GM19239 (cell line): ENCODE measurements around the gene RASGRF1.
"Not testable (repeated sequence)": the region's sequence is repeated elsewhere in the genome, so short reads cannot be mapped to it uniquely, and the experiment has no call there.

Experiments used
- DNase-seq: peaks from one replicate; pipeline ENCODE4 v3.0.0; 2011; ENCODE audit warnings: low spot score; ENCODE audit not compliant: insufficient read length
- FAIRE-seq: peaks from 2 replicates; lab custom pipeline; 2011; peaks lifted over from hg19 to GRCh38; lab: Jason Lieb, UNC

The RASGRF1 gene

DNA sequence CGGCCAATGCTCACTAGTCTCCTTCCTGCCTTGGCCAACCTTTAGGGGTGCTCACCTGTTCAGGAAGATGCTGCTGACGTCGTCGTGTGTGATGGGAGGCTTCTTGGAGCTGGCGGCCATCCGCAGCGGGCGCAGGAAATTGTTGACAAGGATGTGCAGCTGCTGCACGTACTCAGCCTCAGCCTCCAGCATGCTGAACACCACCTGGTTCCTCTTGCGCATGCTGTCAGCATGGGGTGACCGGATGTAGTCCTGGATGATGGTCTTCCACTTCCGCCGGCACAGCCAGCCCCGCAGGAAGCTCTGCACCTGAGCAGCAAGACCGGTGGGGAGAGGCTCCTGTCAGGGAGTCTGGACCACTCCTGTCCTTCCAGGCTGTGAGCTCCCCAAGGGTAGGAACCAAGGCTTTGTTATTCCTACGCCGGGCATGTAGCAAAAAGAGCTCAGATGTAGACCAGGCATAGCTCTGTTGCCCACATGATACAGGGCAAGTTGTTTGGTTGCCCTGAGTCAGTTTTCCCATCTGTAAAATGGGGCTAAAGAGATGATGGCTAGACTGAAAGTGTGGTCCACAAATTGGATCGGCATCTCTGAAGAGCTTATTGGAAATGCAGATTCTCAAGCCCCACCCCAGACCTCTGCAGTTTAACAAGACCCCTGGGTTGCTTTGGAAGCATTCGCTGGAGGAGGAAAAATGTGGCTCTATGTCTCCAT lies 43.7 kb downstream of the RASGRF1 start:
- FAIRE-seq (no peak), DNase-seq (no peak)

DNA sequence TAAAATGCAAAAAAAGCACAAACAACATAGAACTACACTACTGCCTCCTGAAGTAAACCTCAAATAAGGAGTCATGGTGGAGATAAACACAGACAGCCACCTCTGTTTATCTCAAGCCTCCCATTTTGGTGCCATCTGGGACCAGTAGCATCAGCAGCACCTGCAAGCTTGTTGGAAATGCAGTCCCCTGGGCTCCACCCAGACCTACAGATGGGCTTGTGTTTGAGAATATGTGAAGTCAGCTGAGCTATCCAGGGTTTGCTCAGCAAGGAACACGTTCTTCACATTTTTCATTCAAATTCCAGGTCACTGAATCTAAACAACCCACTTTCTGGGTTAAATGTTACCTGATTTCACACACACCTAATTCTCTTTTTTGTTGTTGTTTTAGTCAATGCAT lies 45.5 kb downstream of the RASGRF1 start:
- FAIRE-seq (no peak), DNase-seq (no peak)

DNA sequence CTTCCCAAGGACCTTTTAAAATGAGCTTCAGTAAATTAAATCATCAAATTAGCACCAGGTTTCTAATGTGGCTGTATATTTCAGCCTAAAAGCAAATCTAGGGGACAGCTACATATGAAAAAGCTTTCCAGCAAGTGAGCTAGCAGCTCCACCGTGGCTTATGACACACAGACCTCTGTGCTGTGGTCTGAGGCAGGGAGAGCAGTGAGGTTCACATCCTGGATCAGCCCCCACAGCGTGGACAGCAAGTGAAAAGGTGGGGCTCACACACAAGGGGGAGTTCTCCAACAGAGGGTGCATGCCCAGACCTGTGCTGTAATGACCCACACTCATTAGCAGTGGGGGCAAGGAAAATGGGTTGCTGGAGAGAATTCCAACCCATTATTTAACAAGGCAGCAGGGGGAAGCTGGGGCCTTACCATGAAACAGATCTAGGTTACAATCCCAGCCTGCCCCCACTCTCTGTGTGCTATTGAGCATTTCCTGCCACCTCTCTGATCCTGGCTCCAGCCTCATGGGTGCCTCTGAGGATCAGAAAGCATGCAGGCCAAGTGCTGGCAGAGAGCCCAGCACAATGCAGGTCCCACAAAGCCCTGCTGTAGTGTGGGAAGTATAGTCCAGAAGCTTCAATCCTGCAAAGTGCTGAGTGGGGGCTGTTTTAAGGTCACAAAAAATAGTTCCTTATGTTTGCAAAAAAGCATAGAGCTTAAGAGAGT lies 48.2 kb downstream of the RASGRF1 start:
- FAIRE-seq (no peak), DNase-seq (no peak)

DNA sequence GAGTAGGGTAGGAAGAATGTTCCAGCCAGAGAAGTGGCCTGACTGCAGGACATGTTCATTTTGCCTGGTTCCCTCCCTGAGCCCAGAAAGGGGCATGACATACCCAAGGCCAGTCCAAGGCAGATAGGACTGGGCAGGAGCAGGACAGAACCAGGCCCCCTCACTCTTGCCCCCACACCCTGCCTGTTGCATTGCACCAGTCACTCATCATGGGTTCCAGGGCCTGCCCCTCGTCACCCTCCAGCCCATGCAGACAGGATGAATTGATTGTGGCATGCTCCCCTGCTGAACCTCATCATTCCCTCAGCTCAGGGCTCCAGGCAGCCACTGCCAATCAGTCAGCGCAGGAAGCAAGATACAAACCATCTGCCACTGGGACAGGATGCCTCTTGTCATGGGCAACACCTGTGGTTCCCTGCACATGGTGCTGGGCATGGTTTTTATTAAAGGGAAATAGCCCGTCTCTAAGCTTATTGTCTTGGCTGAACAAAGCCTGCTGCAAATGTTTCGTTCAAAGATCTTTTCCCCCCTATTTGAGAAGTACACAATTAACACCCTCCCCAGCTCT lies 48.9 kb downstream of the RASGRF1 start:
- DNase-seq (no peak), FAIRE-seq (no peak)

DNA sequence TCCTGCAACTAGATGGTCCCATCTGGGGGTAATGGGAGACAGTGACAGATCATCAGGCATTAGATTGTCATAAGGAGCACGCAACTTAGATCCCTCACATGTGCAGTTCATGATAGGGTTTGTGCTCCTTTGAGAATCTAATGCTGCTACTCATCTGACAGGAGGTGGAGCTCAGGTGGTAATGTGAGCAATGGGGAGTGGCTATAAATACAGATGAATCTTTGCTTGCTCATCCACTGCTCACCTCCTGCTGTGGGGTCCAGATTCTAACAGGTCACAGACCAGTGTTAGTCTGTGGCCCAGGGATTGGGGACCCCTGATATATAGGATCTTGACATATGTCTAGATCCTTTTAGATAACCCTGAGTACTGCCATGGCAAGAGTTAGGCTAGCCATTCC lies 52.7 kb downstream of the RASGRF1 start:
- FAIRE-seq (no peak), DNase-seq (no peak)

DNA sequence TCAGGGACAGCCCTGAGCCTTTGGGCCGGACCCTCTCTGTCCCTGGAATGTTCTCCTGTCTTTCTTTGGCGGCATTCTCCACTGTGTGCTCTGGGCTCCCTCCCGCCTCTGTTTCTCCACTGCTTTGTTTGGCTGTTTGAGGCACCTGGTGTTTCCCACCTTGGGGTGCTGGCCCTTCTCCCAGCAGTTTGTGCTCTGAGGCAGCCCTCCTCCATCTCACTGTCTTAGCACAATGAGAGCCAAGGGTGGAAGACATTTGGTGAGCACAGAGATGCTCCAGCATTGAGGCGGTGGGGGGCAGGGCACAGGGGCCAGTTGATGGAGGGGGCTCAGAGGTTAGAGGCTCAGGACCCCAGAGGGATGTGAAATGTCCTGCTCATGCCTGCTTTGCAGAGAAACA lies 54.3 kb downstream of the RASGRF1 start:
- no peak for DNase-seq
- no peak for FAIRE-seq

DNA sequence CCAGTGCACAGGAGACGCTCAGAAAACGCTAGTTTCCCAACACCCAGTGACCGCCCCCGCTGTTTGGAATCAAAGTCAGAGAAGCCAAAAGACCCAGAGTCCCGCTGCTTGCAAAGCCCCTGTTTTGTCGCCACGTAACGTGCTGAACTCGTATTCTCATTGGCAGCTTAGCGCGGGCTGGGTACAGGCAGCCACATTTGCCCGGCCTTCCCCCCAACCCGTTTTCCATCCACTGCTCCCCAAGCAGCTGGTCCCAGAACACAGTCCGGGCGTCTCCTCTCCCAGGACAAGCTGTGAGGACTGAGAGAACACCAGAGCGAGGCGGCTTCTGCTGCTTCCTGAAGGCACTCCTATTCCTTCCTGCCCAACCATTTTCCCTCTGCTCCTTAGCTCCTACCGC lies 54.8 kb downstream of the RASGRF1 start:
- FAIRE-seq (no peak), DNase-seq (no peak)

DNA sequence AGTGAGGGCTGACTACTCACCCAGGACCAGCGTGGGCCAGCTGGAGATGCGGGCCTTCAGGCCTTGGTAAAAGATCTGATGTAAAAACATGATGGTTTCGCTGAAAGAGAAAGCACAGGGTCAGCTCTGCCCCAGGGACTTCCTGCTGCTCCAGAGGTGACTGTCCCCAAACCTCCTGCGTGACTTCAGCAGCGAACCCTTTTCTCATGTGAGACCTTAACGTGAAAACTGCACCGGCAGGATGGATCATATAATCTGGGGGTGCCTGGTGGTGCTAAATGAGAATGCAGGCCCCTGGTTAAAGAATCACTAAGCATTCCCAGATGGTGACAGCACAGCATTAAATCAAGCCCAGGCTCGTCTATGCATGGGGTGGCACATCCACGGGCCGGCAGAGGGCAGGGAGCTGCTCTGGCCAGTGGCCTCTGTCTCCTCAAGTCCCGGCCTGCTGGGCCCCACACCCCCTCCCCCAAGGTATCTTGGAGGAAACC lies 55.4 kb downstream of the RASGRF1 start:
- FAIRE-seq, result peak; percentile 76

DNA sequence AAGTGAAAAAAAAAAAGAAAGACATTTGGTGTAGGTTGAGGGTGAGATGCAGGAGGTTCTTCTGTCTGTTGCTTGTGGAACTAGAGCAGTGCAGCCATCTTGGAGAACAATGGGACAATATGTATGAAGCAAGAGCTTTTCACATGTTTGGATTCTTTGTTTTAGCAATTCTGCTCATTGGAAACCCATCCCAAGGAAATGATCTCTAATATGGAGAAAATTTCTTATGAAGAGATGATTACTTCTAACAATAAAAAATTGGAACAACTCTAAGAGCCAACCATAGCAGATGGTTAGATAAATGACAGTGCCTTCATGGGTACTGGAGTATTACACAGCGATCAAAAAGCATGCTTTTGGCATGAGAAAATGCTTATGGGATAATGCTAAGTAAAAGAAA lies 56.3 kb downstream of the RASGRF1 start:
- FAIRE-seq (peak; percentile 66), DNase-seq (no peak)

More for the DNA sequence above, 55.4 kb downstream of the RASGRF1 start:
- DNase-seq, result peak; percentile 36

DNA sequence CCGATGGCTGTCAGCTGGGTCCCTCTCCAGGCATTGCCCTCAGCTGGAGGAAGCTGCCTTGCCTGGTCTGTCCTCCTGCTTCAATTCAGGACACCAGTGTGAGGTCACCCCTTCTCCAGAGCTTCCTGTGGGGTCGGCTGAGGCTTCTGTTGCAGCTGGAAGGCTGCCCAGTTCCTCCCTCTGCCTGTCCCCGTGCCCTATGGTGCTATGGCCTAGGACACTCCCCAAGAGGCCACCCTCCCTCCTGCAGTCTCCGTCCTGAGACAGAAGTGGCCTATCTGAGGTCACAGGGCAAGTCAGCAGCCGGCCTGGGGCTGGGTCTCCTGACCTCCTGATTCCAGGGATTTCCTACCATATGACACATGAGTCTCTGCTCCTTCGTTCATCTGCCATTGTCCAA lies 57.9 kb downstream of the RASGRF1 start:
- FAIRE-seq (no peak), DNase-seq (no peak)

DNA sequence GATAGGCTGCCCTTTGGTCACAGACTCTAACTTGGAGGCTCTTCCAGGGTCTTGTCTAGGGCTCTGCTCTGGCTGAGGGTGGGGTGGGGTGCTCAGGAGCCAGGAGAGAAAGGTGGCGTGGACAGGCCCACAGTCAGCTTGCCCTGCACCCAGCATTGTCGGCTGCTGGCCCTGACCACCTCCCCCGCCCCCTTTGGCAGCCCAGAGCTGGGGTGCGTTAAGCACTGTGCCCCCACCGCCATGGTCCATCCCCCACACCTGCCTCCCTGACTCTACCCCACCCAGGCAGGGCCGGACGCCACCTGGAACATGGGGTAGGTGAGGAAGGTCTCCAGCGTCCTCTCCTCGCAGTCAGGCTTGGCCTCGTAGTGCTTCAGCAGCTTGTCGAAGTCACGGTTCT lies 58.8 kb downstream of the RASGRF1 start:
- no peak for FAIRE-seq

DNA sequence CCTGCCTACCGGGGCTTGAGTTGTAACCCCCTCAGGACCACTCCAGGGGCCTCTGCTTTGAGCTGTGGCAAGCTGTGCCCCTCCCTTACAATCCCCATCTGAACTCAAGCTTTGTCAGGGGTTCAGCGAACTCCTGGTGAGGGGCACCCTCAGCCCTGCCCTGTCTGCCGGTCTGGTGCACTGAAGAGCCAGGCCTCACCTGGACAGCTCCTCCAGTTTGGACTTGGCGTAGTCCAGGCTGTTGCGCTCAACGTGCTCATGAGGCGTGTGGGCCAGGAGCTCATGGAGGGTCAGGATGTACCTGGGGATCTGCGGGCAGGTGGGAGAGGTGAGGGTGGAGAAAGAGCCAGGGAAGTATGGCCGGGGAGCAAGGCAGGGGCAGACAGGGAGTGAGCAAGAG lies 59.4 kb downstream of the RASGRF1 start:
- DNase-seq (no peak), FAIRE-seq (no peak)

More for the DNA sequence above, 58.8 kb downstream of the RASGRF1 start:
- no peak for DNase-seq

DNA sequence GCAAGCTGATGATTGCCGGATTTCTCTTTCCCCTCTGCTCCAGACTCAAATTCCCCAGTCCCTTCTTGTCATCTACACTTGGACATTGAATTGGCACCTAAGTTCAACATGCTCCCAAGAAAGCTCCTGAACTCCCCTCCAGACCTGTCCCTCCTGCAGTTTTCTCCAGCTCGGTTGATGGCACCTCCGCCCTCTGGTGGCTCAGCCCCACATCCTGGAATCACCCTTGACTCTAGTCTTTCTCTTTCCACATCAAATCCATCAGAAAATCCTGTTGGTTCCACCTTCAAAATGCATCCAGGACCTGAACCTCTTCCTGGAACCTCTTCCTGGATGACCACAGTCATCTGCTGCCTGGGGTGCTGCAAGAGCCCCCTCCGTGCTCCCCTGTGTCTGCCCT lies 60.1 kb downstream of the RASGRF1 start:
- FAIRE-seq (no peak), DNase-seq (no peak)

DNA sequence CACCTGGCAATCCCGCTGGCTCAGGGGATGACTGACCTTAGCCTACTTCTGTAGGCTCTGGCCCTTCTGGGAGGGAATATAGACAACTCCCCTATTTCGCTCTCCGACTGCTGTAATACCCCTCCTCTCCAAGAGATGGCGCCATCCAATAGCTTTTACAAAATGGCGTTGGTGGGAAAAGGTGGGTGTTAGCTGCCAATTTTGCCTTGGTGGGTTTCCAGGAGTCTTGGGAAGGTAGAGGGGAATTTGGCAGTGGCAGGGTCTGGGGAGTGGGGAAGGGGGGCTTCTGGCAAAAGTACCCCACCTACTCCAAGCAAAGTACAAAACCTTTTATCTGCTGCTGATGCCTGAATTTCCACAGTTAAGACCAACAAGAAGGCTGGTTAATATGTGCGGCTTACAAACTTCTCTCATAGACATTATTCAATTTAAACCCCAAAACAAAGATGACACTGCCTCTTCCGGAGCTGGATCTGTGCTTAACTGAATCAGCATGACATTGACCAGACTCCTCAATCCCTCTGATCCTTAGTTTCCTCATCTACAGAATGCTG lies 62.1 kb downstream of the RASGRF1 start:
- DNase-seq, result peak; percentile 53
- FAIRE-seq, result peak; percentile 66

DNA sequence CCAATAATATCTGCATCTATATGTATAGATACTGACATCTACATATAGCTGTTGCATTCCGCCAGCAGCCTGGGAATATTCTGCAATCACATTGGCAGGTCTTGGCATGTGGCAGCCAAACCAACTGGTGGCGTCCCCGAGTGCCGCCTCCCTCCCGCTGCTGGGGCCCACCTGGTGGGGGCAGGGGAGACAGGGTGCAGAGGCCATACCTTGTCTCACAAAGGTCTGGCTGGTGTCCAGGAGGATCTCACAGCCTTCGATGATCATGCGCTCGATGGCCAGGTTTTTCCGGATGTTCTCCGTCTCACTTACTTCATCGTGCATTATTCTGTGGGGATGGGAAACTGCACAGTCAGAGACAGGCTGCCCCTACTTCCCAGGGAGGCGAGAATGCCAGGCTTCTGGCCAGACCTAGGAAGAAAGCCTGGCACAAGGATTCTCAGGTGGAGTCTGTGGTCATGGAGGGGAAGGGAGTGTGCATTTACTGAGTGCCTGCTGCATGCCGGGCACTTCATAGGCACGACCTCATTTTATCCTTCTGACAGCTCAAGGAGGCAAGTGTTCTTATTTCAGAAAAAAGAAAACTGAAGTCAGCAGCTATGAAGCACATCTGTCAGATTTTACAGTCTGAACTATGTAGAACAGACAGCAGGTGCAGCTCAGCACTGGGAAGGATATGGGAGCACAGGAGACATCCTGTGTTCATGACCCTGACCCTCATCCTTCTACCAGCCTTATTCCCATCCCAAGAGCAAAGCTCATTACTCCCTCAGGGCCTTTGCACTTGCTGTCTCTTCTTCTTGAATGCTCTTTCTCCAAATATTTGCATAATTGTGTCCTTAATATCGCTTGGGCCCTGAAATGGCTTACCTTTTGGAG lies 62.8 kb downstream of the RASGRF1 start:
- DNase-seq, result no peak

DNA sequence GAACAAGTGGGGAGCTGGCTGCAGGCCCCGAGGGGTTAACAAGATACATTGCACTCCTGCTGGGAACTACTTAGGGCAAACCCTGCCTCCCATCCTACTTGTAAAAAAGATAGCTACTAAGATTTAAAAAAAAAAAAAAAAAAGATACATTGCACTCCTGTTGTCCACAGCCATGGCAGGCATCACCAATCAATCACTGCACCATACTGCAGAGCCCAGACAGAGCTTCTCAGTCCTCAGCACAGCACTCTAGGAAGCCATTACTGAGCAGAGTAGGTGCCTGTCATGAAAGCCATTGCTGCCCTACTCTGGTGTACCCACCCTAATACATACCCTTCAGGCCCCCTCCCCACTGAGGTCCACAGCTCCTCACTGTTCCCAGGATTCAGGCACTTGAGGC lies 64.8 kb downstream of the RASGRF1 start:
- FAIRE-seq, result no peak
- DNase-seq, result no peak

More for the DNA sequence above, 62.8 kb downstream of the RASGRF1 start:
- FAIRE-seq, result no peak

DNA sequence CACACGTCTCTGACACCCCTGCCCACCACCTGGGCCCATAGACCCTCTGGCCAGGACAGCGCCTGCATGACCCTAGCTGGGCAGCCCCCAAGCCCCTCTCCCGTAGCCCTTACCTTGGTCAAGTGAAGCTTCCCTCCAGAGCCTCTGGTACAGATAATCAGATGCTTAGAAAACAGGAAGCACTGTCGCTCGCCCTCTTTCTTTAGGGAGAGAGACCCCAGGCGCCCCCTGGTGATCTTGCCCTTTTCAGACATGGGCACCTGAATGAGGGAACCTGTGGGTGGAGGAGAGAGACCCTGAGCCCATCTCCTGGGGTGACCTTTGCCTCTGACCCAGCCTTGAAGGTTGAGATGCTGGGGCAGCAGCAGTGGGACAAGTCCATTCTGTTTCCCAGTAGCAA lies 65.4 kb downstream of the RASGRF1 start:
- DNase-seq, result no peak
- no peak for FAIRE-seq

DNA sequence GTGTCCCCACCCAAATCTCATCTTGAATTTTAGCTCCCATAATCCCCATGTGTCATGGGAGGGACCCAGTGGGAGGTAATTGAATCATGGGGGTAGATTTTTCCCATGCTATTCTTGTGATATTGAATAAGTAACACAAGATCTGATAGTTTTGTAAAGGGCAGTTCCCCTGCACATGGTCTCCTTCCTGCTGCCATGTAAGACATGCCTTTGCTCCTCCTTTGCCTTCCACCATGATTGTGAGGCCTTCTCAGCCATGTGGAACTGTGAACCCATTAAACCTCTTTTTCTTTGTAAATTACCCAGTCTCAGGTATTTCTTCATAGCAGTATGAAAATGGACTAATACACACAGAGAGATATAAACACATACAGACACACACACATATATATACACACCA lies 66.1 kb downstream of the RASGRF1 start:
- FAIRE-seq, DNase-seq: not testable (repeated sequence)

DNA sequence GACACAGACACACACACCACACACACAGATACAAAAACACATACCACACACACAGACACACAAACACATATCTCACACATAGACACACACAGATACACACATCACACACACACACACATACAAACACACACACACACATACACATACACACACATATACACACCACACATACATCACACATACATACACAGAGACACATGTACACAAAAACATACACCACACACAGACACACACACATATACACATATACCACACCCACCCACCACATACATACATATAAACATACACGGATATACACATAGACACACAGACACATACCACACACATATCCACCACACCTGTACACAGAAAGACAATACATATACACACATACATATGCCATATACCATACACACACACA lies 66.7 kb downstream of the RASGRF1 start:
- no peak for FAIRE-seq
- DNase-seq, result no peak

DNA sequence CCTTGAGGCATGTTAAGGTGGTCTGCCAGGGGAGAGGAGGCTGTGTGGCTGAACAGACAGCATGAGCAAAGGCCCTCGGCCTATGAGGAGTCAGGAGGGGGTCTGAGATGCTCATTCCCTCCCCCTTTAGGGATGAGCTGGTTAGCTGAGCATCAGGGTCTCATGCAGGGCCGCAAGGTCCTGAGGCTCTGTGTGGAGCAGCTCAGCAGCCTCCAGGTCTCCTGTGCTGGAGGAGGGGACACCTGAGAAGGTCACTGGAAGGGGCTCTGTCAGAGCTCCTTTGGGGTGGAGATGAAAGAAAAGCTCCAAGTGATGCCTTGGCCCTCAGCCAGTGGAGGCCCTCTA lies 67.1 kb downstream of the RASGRF1 start:
- FAIRE-seq, result no peak
- DNase-seq, result no peak
